ENCODE data around the gene ABCB11.
"Not testable (repeated sequence)": the region's sequence is repeated elsewhere in the genome, so short reads cannot be mapped to it uniquely, and the experiment has no call there.

ABCB11 gene

GRCh38 chr2:169031202-169031601, at the start of gene ABCB11:
Gene ABCB11 (minus strand): TSS chr2:169031324. CDS start chr2:169018125, 13,199 bp downstream.
- DNase-seq = no peak

GRCh38 chr2:169080250-169081069, 49.3 kb upstream of the ABCB11 start:
- no peak for DNase-seq

- DNase-seq = no peak
Measured at GRCh38 chr2:169077674-169078240, 46.6 kb upstream of the ABCB11 start.

- DNase-seq = no peak
Measured at GRCh38 chr2:169073963-169074751, 43.0 kb upstream of the ABCB11 start.

DNA sequence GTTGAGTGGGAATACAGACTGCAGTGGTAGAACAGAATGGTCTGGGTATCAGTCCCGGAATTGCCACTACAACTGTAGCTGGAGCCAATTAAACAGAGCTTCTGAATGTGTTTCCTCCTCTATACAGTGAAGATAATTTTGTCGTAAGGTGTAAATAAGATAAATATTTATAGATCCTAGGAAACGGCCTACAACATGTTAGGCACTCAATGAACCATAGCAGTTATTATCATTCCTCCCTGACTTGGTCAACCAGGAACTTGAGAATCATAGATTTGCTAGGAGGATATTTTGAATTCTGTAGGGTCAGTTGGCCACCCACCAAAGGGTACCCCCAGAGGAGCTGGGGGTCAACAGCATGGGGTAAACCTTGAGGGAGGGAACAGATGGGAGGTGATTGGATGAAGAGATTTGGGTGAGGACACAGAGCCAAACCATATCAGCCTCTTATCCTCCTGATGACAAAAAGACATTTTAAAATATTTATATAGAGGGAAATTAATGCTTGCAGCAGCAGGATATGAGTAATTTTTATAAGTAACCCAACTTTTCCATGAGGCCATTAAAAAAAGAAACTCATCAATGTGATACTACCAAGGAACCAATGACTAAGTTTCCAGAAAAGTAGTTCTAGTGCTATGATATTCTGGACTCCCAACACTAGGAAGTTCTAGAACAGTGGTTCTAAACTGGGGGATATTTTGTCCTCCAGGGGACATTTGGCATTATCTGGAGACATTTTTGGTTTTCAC, 42.3 kb upstream of the ABCB11 start:
- no peak for DNase-seq

GRCh38 chr2:169072163-169072925, 41.2 kb upstream of the ABCB11 start:
- no peak for DNase-seq

- DNase-seq = no peak
Measured at GRCh38 chr2:169071455-169071854, 40.3 kb upstream of the ABCB11 start.

- no peak for DNase-seq
Measured at GRCh38 chr2:169069833-169070232, 38.7 kb upstream of the ABCB11 start.

- DNase-seq = no peak
Measured at GRCh38 chr2:169069341-169069740, 38.2 kb upstream of the ABCB11 start, which contains the start of gene DHRS9. Gene DHRS9 (plus strand): TSS chr2:169069563. CDS start chr2:169081582, 12,019 bp downstream.

DNA sequence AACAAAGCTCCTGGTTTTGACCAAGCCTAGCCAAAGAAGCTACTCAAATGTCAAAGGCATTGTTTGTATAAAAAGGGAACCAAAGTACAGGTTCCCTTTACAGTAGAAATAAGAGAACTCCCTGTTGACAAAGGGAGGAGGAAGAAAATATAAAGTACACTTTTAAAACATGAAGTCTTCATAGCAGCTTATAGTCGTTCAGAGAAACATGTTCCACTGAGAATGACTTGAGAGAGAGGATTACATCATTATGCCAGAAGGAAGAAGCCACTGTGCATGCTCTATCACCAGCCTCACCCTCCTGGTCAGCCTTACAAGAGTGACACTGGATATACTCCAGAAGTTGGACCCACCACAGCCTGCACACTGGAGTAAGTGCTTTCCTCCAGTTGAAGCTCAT, 35.8 kb upstream of the ABCB11 start:
- no peak for DNase-seq

GRCh38 chr2:169065864-169066517, 34.9 kb upstream of the ABCB11 start:
- DNase-seq = no peak

DNA sequence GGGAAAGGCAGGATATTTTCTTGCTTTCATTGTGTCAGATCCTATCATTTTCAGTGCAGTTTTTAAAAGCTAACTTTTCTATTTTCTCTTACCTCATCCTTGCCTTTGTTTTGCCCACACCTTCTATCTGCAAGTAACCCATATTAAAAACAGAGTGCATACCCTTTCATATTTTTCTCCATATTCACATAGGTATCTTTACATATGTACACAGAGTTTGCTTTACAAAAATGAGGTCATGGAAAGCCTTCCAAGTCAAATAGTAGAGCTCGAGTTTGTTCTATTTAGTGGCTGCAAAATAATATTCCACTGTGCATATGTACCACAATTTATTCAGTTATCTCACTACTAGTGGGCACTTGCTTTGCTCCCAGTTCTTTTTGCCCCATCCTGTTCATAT, 34.3 kb upstream of the ABCB11 start:
- no peak for DNase-seq

GRCh38 chr2:169064199-169064598, 33.1 kb upstream of the ABCB11 start:
- not testable (repeated sequence) for DNase-seq

GRCh38 chr2:169054575-169054974, 23.5 kb upstream of the ABCB11 start:
- not testable (repeated sequence) for DNase-seq

GRCh38 chr2:169050476-169051240, 19.5 kb upstream of the ABCB11 start:
- no peak for DNase-seq

DNA sequence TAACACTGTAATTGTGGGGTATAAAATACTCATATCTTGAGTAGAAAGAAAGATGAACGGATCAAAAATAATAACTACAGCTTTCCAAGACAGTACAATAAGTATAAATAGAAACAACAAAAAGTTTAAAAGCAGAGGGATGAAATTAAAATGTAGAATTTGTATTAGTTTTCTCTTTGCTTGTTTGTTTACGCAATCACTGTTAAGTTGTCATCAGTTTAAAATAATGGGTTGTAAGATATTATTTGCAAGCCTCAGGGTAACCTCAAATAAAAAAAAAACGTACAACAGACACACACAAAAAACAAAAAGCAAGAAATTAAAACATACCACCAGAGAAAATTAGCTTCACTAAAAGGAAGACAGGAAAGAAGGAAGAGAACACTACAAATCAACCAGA, 18.0 kb upstream of the ABCB11 start:
- no peak for DNase-seq

- DNase-seq = no peak
Measured at GRCh38 chr2:169047256-169048250, 16.4 kb upstream of the ABCB11 start.

GRCh38 chr2:169046440-169047151, 15.5 kb upstream of the ABCB11 start:
- DNase-seq = no peak

GRCh38 chr2:169042856-169043255, 11.7 kb upstream of the ABCB11 start:
- DNase-seq = no peak

All from activated naive CD4-positive, alpha-beta T cell (primary cell).